Measurements from ENCODE around the gene ULK4. TPM values are rescaled to one million over a fixed set of nuclear protein-coding genes. Genes with fewer than 3 reads are reported as not detected.

The ULK4 gene
- total RNA-seq, 1 donor from 2014 or later = 10.2 TPM

GRCh38 chr3:41975416-41976103 lies 13.7 kb upstream of the ULK4 start:
- no peaks in the 10 kb centered on the region for H3K9me3 Mint-ChIP-seq (ENCODE audit: unreplicated experiment)
- no peak overlapping the region for H3K4me3 Mint-ChIP-seq (ENCODE audit: unreplicated experiment)
- no peak overlapping the region for H3K27ac Mint-ChIP-seq (ENCODE audit: unreplicated experiment)
- no peak for DNase-seq (ENCODE audit: low spot score)
- peaks cover 5% of the 10 kb centered on the region for H3K4me1 Mint-ChIP-seq (ENCODE audit: unreplicated experiment)
- no peaks in the 10 kb centered on the region for H3K27me3 Mint-ChIP-seq (ENCODE audit: unreplicated experiment)
- TF ChIP-seq, protein P1, sequence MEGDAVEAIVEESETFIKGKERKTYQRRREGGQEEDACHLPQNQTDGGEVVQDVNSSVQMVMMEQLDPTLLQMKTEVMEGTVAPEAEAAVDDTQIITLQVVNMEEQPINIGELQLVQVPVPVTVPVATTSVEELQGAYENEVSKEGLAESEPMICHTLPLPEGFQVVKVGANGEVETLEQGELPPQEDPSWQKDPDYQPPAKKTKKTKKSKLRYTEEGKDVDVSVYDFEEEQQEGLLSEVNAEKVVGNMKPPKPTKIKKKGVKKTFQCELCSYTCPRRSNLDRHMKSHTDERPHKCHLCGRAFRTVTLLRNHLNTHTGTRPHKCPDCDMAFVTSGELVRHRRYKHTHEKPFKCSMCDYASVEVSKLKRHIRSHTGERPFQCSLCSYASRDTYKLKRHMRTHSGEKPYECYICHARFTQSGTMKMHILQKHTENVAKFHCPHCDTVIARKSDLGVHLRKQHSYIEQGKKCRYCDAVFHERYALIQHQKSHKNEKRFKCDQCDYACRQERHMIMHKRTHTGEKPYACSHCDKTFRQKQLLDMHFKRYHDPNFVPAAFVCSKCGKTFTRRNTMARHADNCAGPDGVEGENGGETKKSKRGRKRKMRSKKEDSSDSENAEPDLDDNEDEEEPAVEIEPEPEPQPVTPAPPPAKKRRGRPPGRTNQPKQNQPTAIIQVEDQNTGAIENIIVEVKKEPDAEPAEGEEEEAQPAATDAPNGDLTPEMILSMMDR (IDR thresholded peaks at IDR 0.05; ENCODE audit: unreplicated experiment) = no peak
- H3K36me3 Mint-ChIP-seq (ENCODE audit: low read depth, unreplicated experiment) = no peaks in the 10 kb centered on the region

DNA sequence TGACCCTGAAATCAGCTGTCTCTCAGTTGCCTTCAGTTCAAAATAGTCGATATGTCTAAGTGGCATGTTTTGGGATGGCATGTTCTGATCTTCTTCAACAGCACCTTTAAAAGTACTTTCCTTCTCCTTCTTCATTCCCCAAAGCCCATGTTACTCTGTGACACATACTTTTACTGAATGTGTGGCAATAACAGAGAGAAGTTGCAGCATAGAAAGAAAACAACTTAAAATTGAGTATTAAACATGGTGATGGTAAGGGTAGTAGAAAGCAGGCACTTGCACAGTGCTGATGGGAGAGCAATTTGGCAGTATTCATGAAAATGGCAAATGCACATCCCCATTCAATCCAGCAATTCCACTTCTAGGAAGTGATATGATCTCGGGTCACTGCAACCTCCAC lies 12.3 kb upstream of the ULK4 start:
- no peaks in the 10 kb centered on the region for H3K27me3 Mint-ChIP-seq (ENCODE audit: unreplicated experiment)
- DNase-seq (ENCODE audit: low spot score) = no peak
- H3K9me3 Mint-ChIP-seq (ENCODE audit: unreplicated experiment) = no peaks in the 10 kb centered on the region
- no peak overlapping the region for H3K27ac Mint-ChIP-seq (ENCODE audit: unreplicated experiment)
- no peaks in the 10 kb centered on the region for H3K4me1 Mint-ChIP-seq (ENCODE audit: unreplicated experiment)
- TF ChIP-seq, protein P1 (IDR thresholded peaks at IDR 0.05; ENCODE audit: unreplicated experiment) = no peak
- no peak overlapping the region for H3K4me3 Mint-ChIP-seq (ENCODE audit: unreplicated experiment)
- H3K36me3 Mint-ChIP-seq (ENCODE audit: low read depth, unreplicated experiment) = no peaks in the 10 kb centered on the region

GRCh38 chr3:41972802-41973201 lies 10.9 kb upstream of the ULK4 start:
- no peaks in the 10 kb centered on the region for H3K27me3 Mint-ChIP-seq (ENCODE audit: unreplicated experiment)
- no peak overlapping the region for H3K4me3 Mint-ChIP-seq (ENCODE audit: unreplicated experiment)
- no peak for DNase-seq (ENCODE audit: low spot score)
- TF ChIP-seq, protein P1 (IDR thresholded peaks at IDR 0.05; ENCODE audit: unreplicated experiment) = no peak
- H3K27ac Mint-ChIP-seq (ENCODE audit: unreplicated experiment) = no peak overlapping the region
- no peaks in the 10 kb centered on the region for H3K9me3 Mint-ChIP-seq (ENCODE audit: unreplicated experiment)
- no peaks in the 10 kb centered on the region for H3K36me3 Mint-ChIP-seq (ENCODE audit: low read depth, unreplicated experiment)
- no peaks in the 10 kb centered on the region for H3K4me1 Mint-ChIP-seq (ENCODE audit: unreplicated experiment)

DNA sequence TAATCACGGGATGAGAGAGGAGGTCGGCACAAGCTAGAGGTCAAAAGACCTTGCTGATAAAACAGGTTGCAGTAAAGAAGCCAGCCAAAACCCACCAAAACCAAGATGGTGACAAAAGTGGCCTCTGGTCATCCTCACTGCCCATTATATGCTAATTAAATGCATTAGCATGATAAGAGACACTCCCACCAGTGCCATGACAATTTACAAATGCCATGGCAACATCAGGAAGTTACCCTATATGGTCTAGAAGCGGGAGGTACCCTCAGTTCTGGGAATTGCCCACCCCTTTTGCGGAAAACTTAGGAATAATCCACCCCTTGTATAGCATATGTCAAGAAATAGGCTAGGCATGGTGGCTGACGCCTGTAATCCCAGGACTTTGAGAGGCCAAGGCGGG lies 4.3 kb upstream of the ULK4 start:
- H3K9me3 Mint-ChIP-seq (ENCODE audit: unreplicated experiment) = no peaks in the 10 kb centered on the region
- DNase-seq (ENCODE audit: low spot score) = no peak
- no peaks in the 10 kb centered on the region for H3K36me3 Mint-ChIP-seq (ENCODE audit: low read depth, unreplicated experiment)
- H3K4me1 Mint-ChIP-seq (ENCODE audit: unreplicated experiment) = peaks cover 7% of the 10 kb centered on the region
- TF ChIP-seq, protein P1 (IDR thresholded peaks at IDR 0.05; ENCODE audit: unreplicated experiment) = no peak
- H3K27me3 Mint-ChIP-seq (ENCODE audit: unreplicated experiment) = peaks cover 12% of the 10 kb centered on the region
- no peak overlapping the region for H3K27ac Mint-ChIP-seq (ENCODE audit: unreplicated experiment)
- no peak overlapping the region for H3K4me3 Mint-ChIP-seq (ENCODE audit: unreplicated experiment)

- no peaks in the 10 kb centered on the region for H3K36me3 Mint-ChIP-seq (ENCODE audit: low read depth, unreplicated experiment)
- peaks cover 13% of the 10 kb centered on the region for H3K4me1 Mint-ChIP-seq (ENCODE audit: unreplicated experiment)
- TF ChIP-seq, protein P1 (IDR thresholded peaks at IDR 0.05; ENCODE audit: unreplicated experiment) = no peak
- H3K27ac Mint-ChIP-seq (ENCODE audit: unreplicated experiment) = no peak overlapping the region
- H3K9me3 Mint-ChIP-seq (ENCODE audit: unreplicated experiment) = no peaks in the 10 kb centered on the region
- DNase-seq (ENCODE audit: low spot score) = no peak
- peaks cover 12% of the 10 kb centered on the region for H3K27me3 Mint-ChIP-seq (ENCODE audit: unreplicated experiment)
- no peak overlapping the region for H3K4me3 Mint-ChIP-seq (ENCODE audit: unreplicated experiment)
Observed at GRCh38 chr3:41963823-41964222, 1.9 kb upstream of the ULK4 start.

Data from endothelial cell (in vitro differentiated cells).